HG03354 (cell line): ENCODE data around the gene CELA3B.

Experiments used
- ATAC-seq: cut with Tn5 transposase; IDR thresholded peaks from one replicate; pipeline ENCODE4 v1.9.1; 2021; ENCODE audit warnings: mild to moderate bottlenecking; ENCODE audit not compliant: unreplicated experiment, poor library complexity, severe bottlenecking

CELA3B gene

GRCh38 chr1:22038036-22038435 is 61.2 kb downstream of the CELA3B start:
- ATAC-seq = no peak
